Measurements from ENCODE around the gene OCA2. TPM values are rescaled to one million over a fixed set of nuclear protein-coding genes. Genes with fewer than 3 reads are reported as not detected.

OCA2 gene
- total and polyA plus RNA-seq, 2 of the 4 experiments (the other 2 are of a cell fraction), result under 0.01 to 0.03 TPM

GRCh38 chr15:28051955-28052633 is 47.0 kb downstream of the OCA2 start:
- H2BK120ac ChIP-seq (ENCODE audit: low read depth, low read length), result no peak overlapping the region
- H3K4me3 ChIP-seq (ENCODE audit: insufficient read depth, low read depth, low read length), result no peak overlapping the region
- H4K91ac ChIP-seq (ENCODE audit: insufficient read depth, low read depth, low read length), result no peak overlapping the region
- H3K36me3 ChIP-seq (ENCODE audit: control insufficient read depth, insufficient read depth, low read length), result no peaks in the 10 kb centered on the region
- H2AK9ac ChIP-seq (replicated peaks; ENCODE audit: low read depth, low read length, poor library complexity), result no peak overlapping the region
- BruUV-seq (replicated peaks), result no TSS peak
- DNase-seq, result no peak
- H3K9ac ChIP-seq (ENCODE audit: low read depth, low read length), result no peak overlapping the region
- in situ Hi-C loops (cut with MboI; ENCODE audit: low sequenced_read_pairs), result loop anchor here (5.0 kb wide), 1 partner anchor 50 kb away; no protein-coding TSS in a partner anchor
- H2AK5ac ChIP-seq (ENCODE audit: low read depth, low read length), result no peak overlapping the region
- H2BK20ac ChIP-seq (ENCODE audit: low read depth, low read length), result no peak overlapping the region
- dilution Hi-C loops (cut with HindIII; ENCODE audit: low sequenced_read_pairs, unreplicated experiment), result no loop called here
- ATAC-seq (ENCODE audit: low read depth), result no peak
- H2BK5ac ChIP-seq (ENCODE audit: low read depth, low read length, poor library complexity, severe bottlenecking), result no peak overlapping the region
- H3K27ac ChIP-seq (ENCODE audit: insufficient read depth, low read length), result no peak overlapping the region
- H3K9me3 ChIP-seq (ENCODE audit: control insufficient read depth, insufficient read depth, low read length), result no peaks in the 10 kb centered on the region
- no peaks in the 10 kb centered on the region for H3K27me3 ChIP-seq (ENCODE audit: control insufficient read depth, insufficient read depth, low read length)
- no peak overlapping the region for H2BK15ac ChIP-seq (ENCODE audit: low read depth, low read length)
- no peaks in the 10 kb centered on the region for H3K9me1 ChIP-seq (ENCODE audit: insufficient read depth, low read length)
- CTCF ChIA-PET, result no interaction called here
- no peak overlapping the region for H2AFZ ChIP-seq (replicated peaks; ENCODE audit: low read length, poor library complexity)
- no CpG with 5 or more reads among the region's 5 CpGs for WGBS, 2 experiments (ENCODE audit: extremely low coverage in 2 of 2, insufficient read length in 1 of 2)
- H3K56ac ChIP-seq (ENCODE audit: extremely low read depth, insufficient read depth, low read length), result no peak overlapping the region
- no peak overlapping the region for H4K5ac ChIP-seq (ENCODE audit: low read depth, low read length)
- intact Hi-C loops (cut with micrococcal nuclease), result no loop called here
- no peak overlapping the region for H3K4me2 ChIP-seq (ENCODE audit: low read depth, low read length)
- H3K4me1 ChIP-seq (ENCODE audit: control insufficient read depth, insufficient read depth, low read length), result no peaks in the 10 kb centered on the region
- POLR2A ChIA-PET (ENCODE audit: unreplicated experiment), result no interaction called here
- no peaks in the 10 kb centered on the region for H4K20me1 ChIP-seq (ENCODE audit: insufficient read depth, low read length)
- no peak overlapping the region for H3K23ac ChIP-seq (ENCODE audit: low read depth, low read length)
- TF ChIP-seq USF2 (IDR thresholded peaks at IDR 0.05; ENCODE audit: low read depth, low read length) (no peak), MAFK (IDR thresholded peaks at IDR 0.05; ENCODE audit: low read depth, low read length) (no peak), FOS (IDR thresholded peaks at IDR 0.05; ENCODE audit: low read depth, low read length) (no peak), MAZ (IDR thresholded peaks at IDR 0.05; ENCODE audit: borderline replicate concordance, low read depth, low read length) (no peak), POLR2A (IDR thresholded peaks at IDR 0.05; ENCODE audit: low read depth, low read length) (no peak), RFX5 (IDR thresholded peaks at IDR 0.05; ENCODE audit: low read depth, low read length) (no peak), CTCF (conservative IDR thresholded peaks at IDR 0.05; ENCODE audit: low read depth, low read length) (no peak), RCOR1 (IDR thresholded peaks at IDR 0.05; ENCODE audit: insufficient replicate concordance, low read length) (no peak), CEBPB (IDR thresholded peaks at IDR 0.05; ENCODE audit: low read depth, low read length) (no peak), BHLHE40 (IDR thresholded peaks at IDR 0.05; ENCODE audit: low read depth, low read length) (no peak), RAD21 (IDR thresholded peaks at IDR 0.05; ENCODE audit: low read length) (no peak)
- H3K18ac ChIP-seq (ENCODE audit: low read depth, low read length), result no peak overlapping the region
- H4K8ac ChIP-seq (ENCODE audit: low read depth in 2 of 2, low read length in 2 of 2), result no peak overlapping the region
- H3K14ac ChIP-seq (replicated peaks; ENCODE audit: low read depth, low read length), result no peak overlapping the region
- H3K4ac ChIP-seq (ENCODE audit: low read depth, low read length), result no peak overlapping the region
- no peaks in the 10 kb centered on the region for H3K79me1 ChIP-seq (ENCODE audit: low read depth in 1 of 2, low read length in 2 of 2)

All from IMR-90 (cell line).